ENCODE data around the gene ALG14.

Gene ALG14

GRCh38 chr1:95118067-95118499 lies 45.3 kb upstream of the ALG14 start (continued):
- peak; percentile 83 for TF ChIP-seq ZNF692 (tag by site-specific recombination; IDR thresholded peaks at IDR 0.05)
- peak; percentile 81 for TF ChIP-seq SCRT2 (tag by site-specific recombination; IDR thresholded peaks at IDR 0.05)
- no peak for TF ChIP-seq ZBTB26 (tag by site-specific recombination; optimal IDR thresholded peaks at IDR 0.05)
- TF ChIP-seq ZNF202 (tag by site-specific recombination; IDR thresholded peaks at IDR 0.05; ENCODE audit: borderline replicate concordance): no peak
- TF ChIP-seq ZNF664 (tag by site-specific recombination; IDR thresholded peaks at IDR 0.05): no peak
- TF ChIP-seq, protein P1, sequence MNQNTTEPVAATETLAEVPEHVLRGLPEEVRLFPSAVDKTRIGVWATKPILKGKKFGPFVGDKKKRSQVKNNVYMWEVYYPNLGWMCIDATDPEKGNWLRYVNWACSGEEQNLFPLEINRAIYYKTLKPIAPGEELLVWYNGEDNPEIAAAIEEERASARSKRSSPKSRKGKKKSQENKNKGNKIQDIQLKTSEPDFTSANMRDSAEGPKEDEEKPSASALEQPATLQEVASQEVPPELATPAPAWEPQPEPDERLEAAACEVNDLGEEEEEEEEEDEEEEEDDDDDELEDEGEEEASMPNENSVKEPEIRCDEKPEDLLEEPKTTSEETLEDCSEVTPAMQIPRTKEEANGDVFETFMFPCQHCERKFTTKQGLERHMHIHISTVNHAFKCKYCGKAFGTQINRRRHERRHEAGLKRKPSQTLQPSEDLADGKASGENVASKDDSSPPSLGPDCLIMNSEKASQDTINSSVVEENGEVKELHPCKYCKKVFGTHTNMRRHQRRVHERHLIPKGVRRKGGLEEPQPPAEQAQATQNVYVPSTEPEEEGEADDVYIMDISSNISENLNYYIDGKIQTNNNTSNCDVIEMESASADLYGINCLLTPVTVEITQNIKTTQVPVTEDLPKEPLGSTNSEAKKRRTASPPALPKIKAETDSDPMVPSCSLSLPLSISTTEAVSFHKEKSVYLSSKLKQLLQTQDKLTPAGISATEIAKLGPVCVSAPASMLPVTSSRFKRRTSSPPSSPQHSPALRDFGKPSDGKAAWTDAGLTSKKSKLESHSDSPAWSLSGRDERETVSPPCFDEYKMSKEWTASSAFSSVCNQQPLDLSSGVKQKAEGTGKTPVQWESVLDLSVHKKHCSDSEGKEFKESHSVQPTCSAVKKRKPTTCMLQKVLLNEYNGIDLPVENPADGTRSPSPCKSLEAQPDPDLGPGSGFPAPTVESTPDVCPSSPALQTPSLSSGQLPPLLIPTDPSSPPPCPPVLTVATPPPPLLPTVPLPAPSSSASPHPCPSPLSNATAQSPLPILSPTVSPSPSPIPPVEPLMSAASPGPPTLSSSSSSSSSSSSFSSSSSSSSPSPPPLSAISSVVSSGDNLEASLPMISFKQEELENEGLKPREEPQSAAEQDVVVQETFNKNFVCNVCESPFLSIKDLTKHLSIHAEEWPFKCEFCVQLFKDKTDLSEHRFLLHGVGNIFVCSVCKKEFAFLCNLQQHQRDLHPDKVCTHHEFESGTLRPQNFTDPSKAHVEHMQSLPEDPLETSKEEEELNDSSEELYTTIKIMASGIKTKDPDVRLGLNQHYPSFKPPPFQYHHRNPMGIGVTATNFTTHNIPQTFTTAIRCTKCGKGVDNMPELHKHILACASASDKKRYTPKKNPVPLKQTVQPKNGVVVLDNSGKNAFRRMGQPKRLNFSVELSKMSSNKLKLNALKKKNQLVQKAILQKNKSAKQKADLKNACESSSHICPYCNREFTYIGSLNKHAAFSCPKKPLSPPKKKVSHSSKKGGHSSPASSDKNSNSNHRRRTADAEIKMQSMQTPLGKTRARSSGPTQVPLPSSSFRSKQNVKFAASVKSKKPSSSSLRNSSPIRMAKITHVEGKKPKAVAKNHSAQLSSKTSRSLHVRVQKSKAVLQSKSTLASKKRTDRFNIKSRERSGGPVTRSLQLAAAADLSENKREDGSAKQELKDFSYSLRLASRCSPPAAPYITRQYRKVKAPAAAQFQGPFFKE (tag by site-specific recombination; IDR thresholded peaks at IDR 0.05; ENCODE audit: borderline replicate concordance): no peak
- TF ChIP-seq ZNF394 (tag by site-specific recombination; IDR thresholded peaks at IDR 0.05; ENCODE audit: borderline replicate concordance): no peak
- no peak for TF ChIP-seq ZNF791 (tag by site-specific recombination; IDR thresholded peaks at IDR 0.05)
- TF ChIP-seq, protein P2, sequence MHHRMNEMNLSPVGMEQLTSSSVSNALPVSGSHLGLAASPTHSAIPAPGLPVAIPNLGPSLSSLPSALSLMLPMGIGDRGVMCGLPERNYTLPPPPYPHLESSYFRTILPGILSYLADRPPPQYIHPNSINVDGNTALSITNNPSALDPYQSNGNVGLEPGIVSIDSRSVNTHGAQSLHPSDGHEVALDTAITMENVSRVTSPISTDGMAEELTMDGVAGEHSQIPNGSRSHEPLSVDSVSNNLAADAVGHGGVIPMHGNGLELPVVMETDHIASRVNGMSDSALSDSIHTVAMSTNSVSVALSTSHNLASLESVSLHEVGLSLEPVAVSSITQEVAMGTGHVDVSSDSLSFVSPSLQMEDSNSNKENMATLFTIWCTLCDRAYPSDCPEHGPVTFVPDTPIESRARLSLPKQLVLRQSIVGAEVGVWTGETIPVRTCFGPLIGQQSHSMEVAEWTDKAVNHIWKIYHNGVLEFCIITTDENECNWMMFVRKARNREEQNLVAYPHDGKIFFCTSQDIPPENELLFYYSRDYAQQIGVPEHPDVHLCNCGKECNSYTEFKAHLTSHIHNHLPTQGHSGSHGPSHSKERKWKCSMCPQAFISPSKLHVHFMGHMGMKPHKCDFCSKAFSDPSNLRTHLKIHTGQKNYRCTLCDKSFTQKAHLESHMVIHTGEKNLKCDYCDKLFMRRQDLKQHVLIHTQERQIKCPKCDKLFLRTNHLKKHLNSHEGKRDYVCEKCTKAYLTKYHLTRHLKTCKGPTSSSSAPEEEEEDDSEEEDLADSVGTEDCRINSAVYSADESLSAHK (tag by site-specific recombination; IDR thresholded peaks at IDR 0.05): peak; percentile 28; the same call in 1 of the 2 replicates
- TF ChIP-seq ZNF175 (tag by site-specific recombination; IDR thresholded peaks at IDR 0.05): no peak
- TF ChIP-seq ZNF514 (tag by site-specific recombination; IDR thresholded peaks at IDR 0.05): no peak
- TF ChIP-seq ZNF37A (tag by site-specific recombination; IDR thresholded peaks at IDR 0.05): no peak
- no peak for TF ChIP-seq ZNF701 (tag by site-specific recombination; IDR thresholded peaks at IDR 0.05)
- TF ChIP-seq, protein P3, sequence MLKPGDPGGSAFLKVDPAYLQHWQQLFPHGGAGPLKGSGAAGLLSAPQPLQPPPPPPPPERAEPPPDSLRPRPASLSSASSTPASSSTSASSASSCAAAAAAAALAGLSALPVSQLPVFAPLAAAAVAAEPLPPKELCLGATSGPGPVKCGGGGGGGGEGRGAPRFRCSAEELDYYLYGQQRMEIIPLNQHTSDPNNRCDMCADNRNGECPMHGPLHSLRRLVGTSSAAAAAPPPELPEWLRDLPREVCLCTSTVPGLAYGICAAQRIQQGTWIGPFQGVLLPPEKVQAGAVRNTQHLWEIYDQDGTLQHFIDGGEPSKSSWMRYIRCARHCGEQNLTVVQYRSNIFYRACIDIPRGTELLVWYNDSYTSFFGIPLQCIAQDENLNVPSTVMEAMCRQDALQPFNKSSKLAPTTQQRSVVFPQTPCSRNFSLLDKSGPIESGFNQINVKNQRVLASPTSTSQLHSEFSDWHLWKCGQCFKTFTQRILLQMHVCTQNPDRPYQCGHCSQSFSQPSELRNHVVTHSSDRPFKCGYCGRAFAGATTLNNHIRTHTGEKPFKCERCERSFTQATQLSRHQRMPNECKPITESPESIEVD (tag by site-specific recombination; IDR thresholded peaks at IDR 0.05): no peak
- peak; percentile 23; the same call in 1 of the 2 replicates for TF ChIP-seq ZBTB48 (tag by site-specific recombination; IDR thresholded peaks at IDR 0.05)
- TF ChIP-seq, protein P4, sequence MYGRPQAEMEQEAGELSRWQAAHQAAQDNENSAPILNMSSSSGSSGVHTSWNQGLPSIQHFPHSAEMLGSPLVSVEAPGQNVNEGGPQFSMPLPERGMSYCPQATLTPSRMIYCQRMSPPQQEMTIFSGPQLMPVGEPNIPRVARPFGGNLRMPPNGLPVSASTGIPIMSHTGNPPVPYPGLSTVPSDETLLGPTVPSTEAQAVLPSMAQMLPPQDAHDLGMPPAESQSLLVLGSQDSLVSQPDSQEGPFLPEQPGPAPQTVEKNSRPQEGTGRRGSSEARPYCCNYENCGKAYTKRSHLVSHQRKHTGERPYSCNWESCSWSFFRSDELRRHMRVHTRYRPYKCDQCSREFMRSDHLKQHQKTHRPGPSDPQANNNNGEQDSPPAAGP (tag by site-specific recombination; IDR thresholded peaks at IDR 0.05): no peak
- TF ChIP-seq ZNF677 (tag by site-specific recombination; IDR thresholded peaks at IDR 0.05): no peak
- no peak for TF ChIP-seq ZSCAN23 (tag by site-specific recombination; IDR thresholded peaks at IDR 0.05)

Measured in HEK293 (cell line).